ENCODE measurements around the gene CARMIL1. TPM values are rescaled to one million over a fixed set of nuclear protein-coding genes. Genes with fewer than 3 reads are reported as not detected.

Gene CARMIL1
- total and polyA plus RNA-seq, 2 of the 8 experiments (the other 6 are each of a cell fraction or from before 2014, with no cell fraction given) = 20.3 to 40.4 TPM

GRCh38 chr6:25410102-25410501, 130.9 kb downstream of the CARMIL1 start (continued):
- TF ChIP-seq RFX5 (IDR thresholded peaks at IDR 0.05; ENCODE audit: borderline replicate concordance, low read depth, low read length) (no peak), KDM4A (IDR thresholded peaks at IDR 0.05; ENCODE audit: low read depth, low read length, severe bottlenecking) (no peak), GTF2F1 (IDR thresholded peaks at IDR 0.05; ENCODE audit: borderline replicate concordance, low read depth, low read length) (no peak), POLR2A (IDR thresholded peaks at IDR 0.05; ENCODE audit: control extremely low read depth in 1 of 2, low read depth in 2 of 2, low read length in 2 of 2) (no peak), SP2 (IDR thresholded peaks at IDR 0.05; ENCODE audit: low read length) (no peak), RAD21 (IDR thresholded peaks at IDR 0.05 in 1 of 2, conservative IDR thresholded peaks at IDR 0.05 in 1 of 2; ENCODE audit: low read depth in 2 of 2, low read length in 2 of 2) (no peak)

All from H1 (cell line).